ENCODE results near the gene EXOC2.
"Not testable (repeated sequence)": the region's sequence is repeated elsewhere in the genome, so short reads cannot be mapped to it uniquely, and the experiment has no call there.

Gene EXOC2

GRCh38 chr6:677919-678318 lies 15.0 kb downstream of the EXOC2 start:
- DNase-seq = no peak

- no peak for DNase-seq
Measured at GRCh38 chr6:674956-675355, 18.0 kb downstream of the EXOC2 start.

- no peak for DNase-seq
Measured at GRCh38 chr6:674406-674805, 18.5 kb downstream of the EXOC2 start.

- DNase-seq = no peak
Measured at GRCh38 chr6:667253-667927, 25.5 kb downstream of the EXOC2 start.

GRCh38 chr6:665403-666267 lies 27.3 kb downstream of the EXOC2 start:
- no peak for DNase-seq

GRCh38 chr6:663788-664187 lies 29.2 kb downstream of the EXOC2 start:
- DNase-seq = not testable (repeated sequence)

- no peak for DNase-seq
Measured at GRCh38 chr6:659716-660581, 33.0 kb downstream of the EXOC2 start.

- no peak for DNase-seq
Measured at GRCh38 chr6:658244-658643, 34.7 kb downstream of the EXOC2 start.

GRCh38 chr6:657743-658142 lies 35.2 kb downstream of the EXOC2 start:
- no peak for DNase-seq

GRCh38 chr6:656460-657252 lies 36.3 kb downstream of the EXOC2 start, which contains the start of gene HUS1B:
TSS of gene HUS1B (minus strand) at chr6:657100. CDS start at chr6:656944, 156 bp downstream.
- DNase-seq = no peak

GRCh38 chr6:654136-654535 lies 38.8 kb downstream of the EXOC2 start:
- no peak for DNase-seq

- DNase-seq = no peak
Measured at GRCh38 chr6:652865-653264, 40.1 kb downstream of the EXOC2 start.

- no peak for DNase-seq
Measured at GRCh38 chr6:650098-650497, 42.8 kb downstream of the EXOC2 start.

GRCh38 chr6:642805-643204 lies 50.1 kb downstream of the EXOC2 start:
- DNase-seq = no peak

GRCh38 chr6:641225-641985 lies 51.5 kb downstream of the EXOC2 start:
- no peak for DNase-seq

- no peak for DNase-seq
Measured at GRCh38 chr6:636488-636887, 56.5 kb downstream of the EXOC2 start.

GRCh38 chr6:635233-635632 lies 57.7 kb downstream of the EXOC2 start:
- DNase-seq = no peak

- DNase-seq = no peak
Measured at GRCh38 chr6:633611-634010, 59.3 kb downstream of the EXOC2 start.

- DNase-seq = no peak
Measured at GRCh38 chr6:628766-629165, 64.2 kb downstream of the EXOC2 start.

GRCh38 chr6:626236-626635 lies 66.7 kb downstream of the EXOC2 start:
- no peak for DNase-seq

- DNase-seq = no peak
Measured at GRCh38 chr6:624979-625378, 68.0 kb downstream of the EXOC2 start.

GRCh38 chr6:622462-622861 lies 70.5 kb downstream of the EXOC2 start:
- DNase-seq = no peak
